ENCODE measurements around the gene HPCA. TPM values are rescaled to one million over a fixed set of nuclear protein-coding genes. Genes with fewer than 3 reads are reported as not detected.

Gene HPCA
- total and polyA plus RNA-seq, 2 experiments from 2014 or later = not detected

- Histone ChIP-seq H3K36me3 (ENCODE audit: low read depth) (no peaks in the 10 kb centered on the region), H3K79me2 (ENCODE audit: insufficient read depth) (no peaks in the 10 kb centered on the region), H3K27ac (no peak overlapping the region), H3F3A (ENCODE audit: insufficient read depth) (no peaks in the 10 kb centered on the region; the same call in 1 of the 2 replicates), H3K9me2 (ENCODE audit: insufficient read depth) (no peaks in the 10 kb centered on the region), H4K20me1 (ENCODE audit: insufficient read depth) (no peaks in the 10 kb centered on the region), H3K4me3 (no peak overlapping the region), H3K4me2 (ENCODE audit: unreplicated experiment) (no peak overlapping the region), H3K27me3 (replicated peaks; ENCODE audit: insufficient read depth) (no peaks in the 10 kb centered on the region), H3K9ac (no peak overlapping the region), H3K4me1 (ENCODE audit: insufficient read depth) (no peaks in the 10 kb centered on the region; the same call in 1 of the 2 replicates), H3K9me3 (ENCODE audit: low read depth) (no peaks in the 10 kb centered on the region), H2AFZ (no peak overlapping the region)
- in situ Hi-C loops (cut with MboI) = no loop called here
- 78 to 81% methylated on average over 5 of the region's 5 CpGs for WGBS, 2 experiments (ENCODE audit: low coverage in 1 of 2, low lambda C conversion rate in 2 of 2, missing lambda C conversion rate in 2 of 2)
- DNase-seq = no peak
- TF ChIP-seq EZH2phosphoT487 (IDR thresholded peaks at IDR 0.05; ENCODE audit: insufficient read depth, low read depth) = no peak
- TF ChIP-seq EZH2 (IDR thresholded peaks at IDR 0.05; ENCODE audit: insufficient read depth, poor library complexity, severe bottlenecking) = no peak
These were observed 19.1 kb upstream of the HPCA start for GRCh38 chr1:32867151-32867550.

GRCh38 chr1:32867671-32868070, 18.6 kb upstream of the HPCA start:
- in situ Hi-C loops (cut with MboI) = no loop called here
- H3F3A ChIP-seq (ENCODE audit: insufficient read depth) = no peaks in the 10 kb centered on the region; the same call in 1 of the 2 replicates
- no peak for TF ChIP-seq EZH2 (IDR thresholded peaks at IDR 0.05; ENCODE audit: insufficient read depth, poor library complexity, severe bottlenecking)
- TF ChIP-seq EZH2phosphoT487 (IDR thresholded peaks at IDR 0.05; ENCODE audit: insufficient read depth, low read depth) = no peak
- no peaks in the 10 kb centered on the region for H3K9me2 ChIP-seq (ENCODE audit: insufficient read depth)
- H3K9ac ChIP-seq = no peak overlapping the region
- WGBS, 2 experiments (ENCODE audit: low coverage in 1 of 2, low lambda C conversion rate in 2 of 2, missing lambda C conversion rate in 2 of 2) = 92 to 93% methylated on average over 7 of the region's 7 CpGs
- H3K4me1 ChIP-seq (ENCODE audit: insufficient read depth) = no peaks in the 10 kb centered on the region; the same call in 1 of the 2 replicates
- no peaks in the 10 kb centered on the region for H3K27me3 ChIP-seq (replicated peaks; ENCODE audit: insufficient read depth)
- no peaks in the 10 kb centered on the region for H3K36me3 ChIP-seq (ENCODE audit: low read depth)
- no peaks in the 10 kb centered on the region for H4K20me1 ChIP-seq (ENCODE audit: insufficient read depth)
- H2AFZ ChIP-seq = no peak overlapping the region
- no peaks in the 10 kb centered on the region for H3K79me2 ChIP-seq (ENCODE audit: insufficient read depth)
- no peak overlapping the region for H3K27ac ChIP-seq
- no peak overlapping the region for H3K4me3 ChIP-seq
- no peak for DNase-seq
- H3K9me3 ChIP-seq (ENCODE audit: low read depth) = no peaks in the 10 kb centered on the region
- H3K4me2 ChIP-seq (ENCODE audit: unreplicated experiment) = no peak overlapping the region

GRCh38 chr1:32868085-32868484, 18.2 kb upstream of the HPCA start:
- WGBS, 2 experiments (ENCODE audit: low coverage in 1 of 2, low lambda C conversion rate in 2 of 2, missing lambda C conversion rate in 2 of 2) = 89 to 95% methylated on average over 11 to 13 of the region's 13 CpGs
- in situ Hi-C loops (cut with MboI) = no loop called here

GRCh38 chr1:32868806-32869455, 17.4 kb upstream of the HPCA start:
- Histone ChIP-seq H3K9me2 (ENCODE audit: insufficient read depth) (no peaks in the 10 kb centered on the region), H3K27ac (no peak overlapping the region), H3K9ac (no peak overlapping the region), H3K9me3 (ENCODE audit: low read depth) (no peaks in the 10 kb centered on the region), H4K20me1 (ENCODE audit: insufficient read depth) (no peaks in the 10 kb centered on the region), H3K4me1 (ENCODE audit: insufficient read depth) (no peaks in the 10 kb centered on the region; the same call in 1 of the 2 replicates), H3K27me3 (replicated peaks; ENCODE audit: insufficient read depth) (no peaks in the 10 kb centered on the region), H3K4me3 (no peak overlapping the region), H3K79me2 (ENCODE audit: insufficient read depth) (no peaks in the 10 kb centered on the region), H2AFZ (no peak overlapping the region), H3F3A (ENCODE audit: insufficient read depth) (no peaks in the 10 kb centered on the region; the same call in 1 of the 2 replicates), H3K36me3 (ENCODE audit: low read depth) (no peaks in the 10 kb centered on the region), H3K4me2 (ENCODE audit: unreplicated experiment) (no peak overlapping the region)
- TF ChIP-seq EZH2phosphoT487 (IDR thresholded peaks at IDR 0.05; ENCODE audit: insufficient read depth, low read depth) = no peak
- no peak for TF ChIP-seq EZH2 (IDR thresholded peaks at IDR 0.05; ENCODE audit: insufficient read depth, poor library complexity, severe bottlenecking)
- WGBS, 2 experiments (ENCODE audit: low coverage in 1 of 2, low lambda C conversion rate in 2 of 2, missing lambda C conversion rate in 2 of 2) = 90 to 94% methylated on average over 9 of the region's 9 CpGs
- in situ Hi-C loops (cut with MboI) = no loop called here
- no peak for DNase-seq

More at GRCh38 chr1:32868085-32868484, 18.2 kb upstream of the HPCA start:
- Histone ChIP-seq H3K36me3 (ENCODE audit: low read depth) (no peaks in the 10 kb centered on the region), H3F3A (ENCODE audit: insufficient read depth) (no peaks in the 10 kb centered on the region; the same call in 1 of the 2 replicates), H3K4me2 (ENCODE audit: unreplicated experiment) (no peak overlapping the region), H3K79me2 (ENCODE audit: insufficient read depth) (no peaks in the 10 kb centered on the region), H3K4me1 (ENCODE audit: insufficient read depth) (no peaks in the 10 kb centered on the region; the same call in 1 of the 2 replicates), H2AFZ (no peak overlapping the region), H3K9ac (no peak overlapping the region), H4K20me1 (ENCODE audit: insufficient read depth) (no peaks in the 10 kb centered on the region), H3K27me3 (replicated peaks; ENCODE audit: insufficient read depth) (no peaks in the 10 kb centered on the region), H3K27ac (no peak overlapping the region), H3K9me2 (ENCODE audit: insufficient read depth) (no peaks in the 10 kb centered on the region), H3K9me3 (ENCODE audit: low read depth) (no peaks in the 10 kb centered on the region), H3K4me3 (no peak overlapping the region)
- no peak for DNase-seq
- TF ChIP-seq EZH2phosphoT487 (IDR thresholded peaks at IDR 0.05; ENCODE audit: insufficient read depth, low read depth) (no peak), EZH2 (IDR thresholded peaks at IDR 0.05; ENCODE audit: insufficient read depth, poor library complexity, severe bottlenecking) (no peak)

Data from GM23248 (cell line).